ENCODE results near the gene SNX30.

GRCh38 chr9:112757282-112757883 is 6.8 kb downstream of the SNX30 start:
- TF ChIP-seq CTCF (IDR thresholded peaks at IDR 0.05) (no peak), POLR2A (IDR thresholded peaks at IDR 0.05) (no peak)

Data from vagina (tissue), 2 donors.